Prostate gland (tissue), 2 donors: ENCODE measurements around the gene OPRM1.

Experiments used
- POLR2A ChIP-seq: fragments of 450-650 bp; IDR thresholded peaks from one replicate; pipeline ENCODE4 v1.6.1; 2016; ENCODE audit warnings: antibody characterized with exemption, mild to moderate bottlenecking
- TF ChIP-seq, protein P1 (sequence below), 4 experiments: fragments of 200-600 bp in 2 of 4; fragments of 450-650 bp in 2 of 4; sonication (generic) in 2 of 4; IDR thresholded peaks; 1 replicate in 3 of 4; 2 replicates in 1 of 4; pipeline ENCODE4 v1.5.1; 2016 to 2019; ENCODE audit warnings: antibody characterized with exemption in 4 of 4, mild to moderate bottlenecking in 2 of 4, moderate library complexity in 2 of 4

DNA sequence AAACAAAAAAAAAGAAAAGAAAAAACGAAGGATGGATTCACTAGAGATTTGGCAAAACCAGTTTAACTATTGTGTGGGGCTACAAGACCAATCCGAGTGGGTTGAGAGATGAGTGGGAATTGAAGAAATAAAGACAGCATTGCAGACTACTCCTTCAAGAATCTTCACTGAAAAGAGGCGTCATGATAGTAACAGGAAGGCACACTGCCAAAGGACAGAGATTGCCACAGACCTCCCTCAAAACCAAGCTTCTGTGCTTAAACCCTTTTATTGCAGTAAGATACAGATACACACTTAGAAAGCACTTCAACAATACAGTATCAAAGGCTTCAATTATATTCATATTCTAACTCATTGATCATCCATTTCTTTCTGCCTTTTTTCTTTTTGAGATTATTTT is 213.6 kb downstream of the OPRM1 start:
- TF ChIP-seq, protein P1, sequence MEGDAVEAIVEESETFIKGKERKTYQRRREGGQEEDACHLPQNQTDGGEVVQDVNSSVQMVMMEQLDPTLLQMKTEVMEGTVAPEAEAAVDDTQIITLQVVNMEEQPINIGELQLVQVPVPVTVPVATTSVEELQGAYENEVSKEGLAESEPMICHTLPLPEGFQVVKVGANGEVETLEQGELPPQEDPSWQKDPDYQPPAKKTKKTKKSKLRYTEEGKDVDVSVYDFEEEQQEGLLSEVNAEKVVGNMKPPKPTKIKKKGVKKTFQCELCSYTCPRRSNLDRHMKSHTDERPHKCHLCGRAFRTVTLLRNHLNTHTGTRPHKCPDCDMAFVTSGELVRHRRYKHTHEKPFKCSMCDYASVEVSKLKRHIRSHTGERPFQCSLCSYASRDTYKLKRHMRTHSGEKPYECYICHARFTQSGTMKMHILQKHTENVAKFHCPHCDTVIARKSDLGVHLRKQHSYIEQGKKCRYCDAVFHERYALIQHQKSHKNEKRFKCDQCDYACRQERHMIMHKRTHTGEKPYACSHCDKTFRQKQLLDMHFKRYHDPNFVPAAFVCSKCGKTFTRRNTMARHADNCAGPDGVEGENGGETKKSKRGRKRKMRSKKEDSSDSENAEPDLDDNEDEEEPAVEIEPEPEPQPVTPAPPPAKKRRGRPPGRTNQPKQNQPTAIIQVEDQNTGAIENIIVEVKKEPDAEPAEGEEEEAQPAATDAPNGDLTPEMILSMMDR (IDR thresholded peaks at IDR 0.05): no peak
- no peak for TF ChIP-seq POLR2A
